Fibroblast of mammary gland (primary cell): ENCODE results near the gene AGBL5.

Source experiments
- DNase-seq: peaks from one replicate; pipeline ENCODE4 v3.0.0-alpha.2; 2010; ENCODE audit warnings: low read depth
- H3K4me3 ChIP-seq: 2 replicates; pipeline ENCODE4 v1.5.1; 2011; ENCODE audit warnings: low read depth, mild to moderate bottlenecking, low read length, moderate library complexity; ENCODE audit not compliant: control insufficient read depth
- CTCF ChIP-seq: conservative IDR thresholded peaks from 2 replicates; pipeline ENCODE4 v1.5.1; 2011; ENCODE audit warnings: low read depth, low read length, inconsistent platforms; ENCODE audit not compliant: control insufficient read depth, insufficient read depth

AGBL5 gene

DNA sequence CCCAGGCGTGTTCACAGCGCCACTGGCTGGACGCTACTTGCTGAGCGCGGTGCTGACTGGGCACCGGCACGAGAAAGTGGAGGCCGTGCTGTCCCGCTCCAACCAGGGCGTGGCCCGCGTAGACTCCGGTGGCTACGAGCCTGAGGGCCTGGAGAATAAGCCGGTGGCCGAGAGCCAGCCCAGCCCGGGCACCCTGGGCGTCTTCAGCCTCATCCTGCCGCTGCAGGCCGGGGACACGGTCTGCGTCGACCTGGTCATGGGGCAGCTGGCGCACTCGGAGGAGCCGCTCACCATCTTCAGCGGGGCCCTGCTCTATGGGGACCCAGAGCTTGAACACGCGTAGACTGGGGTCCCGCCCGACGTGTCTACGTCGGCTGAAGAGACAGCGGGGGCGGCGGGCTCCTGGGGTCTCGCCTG lies 34.2 kb downstream of the AGBL5 start:
- TF ChIP-seq CTCF = peak; percentile 34
- peak overlapping the region; percentile 43 for H3K4me3 ChIP-seq
- DNase-seq = peak; percentile 69

- H3K4me3 ChIP-seq = peak overlapping the region; percentile 43
- TF ChIP-seq CTCF = peak; percentile 42
- DNase-seq = peak; percentile 85
These were observed 34.7 kb downstream of the AGBL5 start for GRCh38 chr2:27086090-27086723.

GRCh38 chr2:27086724-27087593 lies 35.5 kb downstream of the AGBL5 start, which contains the start of gene KHK:
Gene KHK (plus strand): TSS chr2:27086772. CDS start chr2:27087260, 488 bp downstream.
- H3K4me3 ChIP-seq = peak within 1 kb of the TSS; percentile 43
- no peak for TF ChIP-seq CTCF
- DNase-seq = no peak

- DNase-seq = no peak
- TF ChIP-seq CTCF = no peak
- no peak overlapping the region for H3K4me3 ChIP-seq
These were observed 36.4 kb downstream of the AGBL5 start for GRCh38 chr2:27087823-27088410.

DNA sequence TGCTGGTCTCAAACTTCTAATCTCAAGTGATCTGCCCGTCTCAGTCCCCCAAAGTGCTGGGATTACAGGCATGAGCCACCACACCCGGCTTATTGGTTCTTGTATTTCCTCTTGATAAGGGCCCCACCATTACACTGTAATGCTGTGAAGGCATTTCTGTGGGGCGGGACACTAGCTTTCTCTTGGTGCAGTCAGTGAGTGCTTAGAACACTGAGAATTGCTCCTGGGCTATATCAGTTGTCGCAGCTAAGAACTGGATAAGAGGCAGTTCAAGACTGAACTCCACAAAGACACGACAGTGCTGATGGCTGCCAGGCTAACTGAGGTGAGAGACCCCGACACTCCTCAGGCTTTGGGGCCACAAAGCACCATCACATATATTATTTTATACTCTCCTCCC lies 37.2 kb downstream of the AGBL5 start:
- no peak overlapping the region for H3K4me3 ChIP-seq
- no peak for TF ChIP-seq CTCF
- no peak for DNase-seq

DNA sequence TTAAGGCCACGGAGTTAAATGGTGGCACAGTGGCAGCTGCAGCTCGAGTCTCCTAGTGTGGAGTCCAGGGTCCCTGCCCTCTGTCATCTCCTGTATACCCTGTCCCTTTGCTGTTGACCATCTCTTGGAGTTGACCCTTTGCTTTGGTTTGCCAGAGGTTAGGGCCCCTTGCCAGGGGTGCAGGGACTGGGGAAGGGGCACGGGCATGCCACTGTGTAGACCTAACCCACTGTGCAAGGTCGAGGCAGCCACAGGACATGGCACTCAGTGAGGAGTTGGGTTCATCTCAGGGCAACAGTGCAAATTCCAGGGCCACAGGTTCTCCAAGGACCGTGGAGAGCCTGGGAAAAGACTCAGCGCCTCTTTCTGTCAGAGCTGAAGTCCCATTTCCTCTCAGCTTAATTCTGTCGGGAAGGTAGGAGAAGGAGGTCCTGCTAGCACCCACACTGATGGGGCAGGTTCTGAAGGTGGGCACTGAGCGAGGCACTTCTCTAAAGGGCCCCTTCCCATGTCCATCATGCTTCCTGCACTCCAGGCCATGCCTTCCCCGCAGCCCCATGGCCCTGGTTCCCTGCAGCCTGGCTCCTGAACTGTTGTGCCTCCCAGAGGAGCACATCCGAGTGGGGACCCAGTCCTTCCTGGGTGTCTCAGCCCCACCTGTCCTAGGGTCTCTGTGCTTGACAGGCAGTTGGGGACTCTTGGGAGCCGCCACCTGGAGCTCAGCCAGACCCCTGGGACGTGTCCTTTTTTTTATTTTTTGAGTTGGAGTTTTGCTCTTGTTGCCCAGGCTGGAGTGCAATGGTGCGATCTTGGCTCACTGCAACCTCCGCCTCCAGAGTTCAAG lies 37.9 kb downstream of the AGBL5 start:
- no peak overlapping the region for H3K4me3 ChIP-seq
- TF ChIP-seq CTCF = no peak
- DNase-seq = no peak
